Naive B cell (primary cell): ENCODE results near the gene OR5C1. TPM values are rescaled to one million over a fixed set of nuclear protein-coding genes. Genes with fewer than 3 reads are reported as not detected.

Experiments used
- polyA plus RNA-seq, 6 donors: library from polyadenylated mRNA; unstranded; fragments of 300-500 nt; fragmentation: Illumina TruSeq; gene quantifications; one replicate each; pipeline ENCODE4 v1.2.3, GENCODE V29; 2021; ENCODE audit warnings: low read depth in 6 of 6

OR5C1 gene
- polyA plus RNA-seq, 6 donors from 2014 or later: not detected

Other genes starting within 250 kb of the OR5C1 start
- gene OR1N2, start 235.8 kb upstream of the OR5C1 start, polyA plus RNA-seq: not detected
- not detected for gene OR1L8, start 205.5 kb upstream of the OR5C1 start, polyA plus RNA-seq
- not detected for gene OR1Q1, start 174.2 kb upstream of the OR5C1 start, polyA plus RNA-seq
- not detected for gene OR1B1, start 131.3 kb upstream of the OR5C1 start, polyA plus RNA-seq
- not detected for gene OR1L1, start 127.2 kb upstream of the OR5C1 start, polyA plus RNA-seq
- not detected for gene OR1L3, start 113.8 kb upstream of the OR5C1 start, polyA plus RNA-seq
- not detected for gene OR1L4, start 64.9 kb upstream of the OR5C1 start, polyA plus RNA-seq
- not detected for gene OR1L6, start 46.6 kb upstream of the OR5C1 start, polyA plus RNA-seq
- gene OR1K1, start 11.2 kb downstream of the OR5C1 start, polyA plus RNA-seq: not detected
- gene PDCL, start 39.7 kb downstream of the OR5C1 start, polyA plus RNA-seq: 1 to 10 TPM; 5.3 to 9.3 (median 6.5) TPM
- 10 to 100 TPM; 26.5 to 39.1 (median 33.1) TPM for gene RC3H2, start 116.4 kb downstream of the OR5C1 start, polyA plus RNA-seq
- 1 to 10 TPM in 5 of 6 donors, not detected in 1; 1.6 to 3.9 (median 2.6) TPM for gene ZBTB6, start 124.4 kb downstream of the OR5C1 start, polyA plus RNA-seq
- gene ZBTB26, start 142.6 kb downstream of the OR5C1 start, polyA plus RNA-seq: 1 to 10 TPM in 5 of 6 donors, not detected in 1; 2.6 to 4.0 (median 3.1) TPM
- 10 to 100 TPM; 27.6 to 37.9 (median 34.2) TPM for gene RABGAP1, start 152.1 kb downstream of the OR5C1 start, polyA plus RNA-seq
- gene GPR21, start 244.7 kb downstream of the OR5C1 start, polyA plus RNA-seq: not detected